GM21529 (cell line): ENCODE measurements around the gene NSUN6.

Experiments used
- ATAC-seq: cut with Tn5 transposase; IDR thresholded peaks from one replicate; pipeline ENCODE4 v1.9.1; 2021; ENCODE audit not compliant: unreplicated experiment

NSUN6 gene, protein sequence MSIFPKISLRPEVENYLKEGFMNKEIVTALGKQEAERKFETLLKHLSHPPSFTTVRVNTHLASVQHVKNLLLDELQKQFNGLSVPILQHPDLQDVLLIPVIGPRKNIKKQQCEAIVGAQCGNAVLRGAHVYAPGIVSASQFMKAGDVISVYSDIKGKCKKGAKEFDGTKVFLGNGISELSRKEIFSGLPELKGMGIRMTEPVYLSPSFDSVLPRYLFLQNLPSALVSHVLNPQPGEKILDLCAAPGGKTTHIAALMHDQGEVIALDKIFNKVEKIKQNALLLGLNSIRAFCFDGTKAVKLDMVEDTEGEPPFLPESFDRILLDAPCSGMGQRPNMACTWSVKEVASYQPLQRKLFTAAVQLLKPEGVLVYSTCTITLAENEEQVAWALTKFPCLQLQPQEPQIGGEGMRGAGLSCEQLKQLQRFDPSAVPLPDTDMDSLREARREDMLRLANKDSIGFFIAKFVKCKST

DNA sequence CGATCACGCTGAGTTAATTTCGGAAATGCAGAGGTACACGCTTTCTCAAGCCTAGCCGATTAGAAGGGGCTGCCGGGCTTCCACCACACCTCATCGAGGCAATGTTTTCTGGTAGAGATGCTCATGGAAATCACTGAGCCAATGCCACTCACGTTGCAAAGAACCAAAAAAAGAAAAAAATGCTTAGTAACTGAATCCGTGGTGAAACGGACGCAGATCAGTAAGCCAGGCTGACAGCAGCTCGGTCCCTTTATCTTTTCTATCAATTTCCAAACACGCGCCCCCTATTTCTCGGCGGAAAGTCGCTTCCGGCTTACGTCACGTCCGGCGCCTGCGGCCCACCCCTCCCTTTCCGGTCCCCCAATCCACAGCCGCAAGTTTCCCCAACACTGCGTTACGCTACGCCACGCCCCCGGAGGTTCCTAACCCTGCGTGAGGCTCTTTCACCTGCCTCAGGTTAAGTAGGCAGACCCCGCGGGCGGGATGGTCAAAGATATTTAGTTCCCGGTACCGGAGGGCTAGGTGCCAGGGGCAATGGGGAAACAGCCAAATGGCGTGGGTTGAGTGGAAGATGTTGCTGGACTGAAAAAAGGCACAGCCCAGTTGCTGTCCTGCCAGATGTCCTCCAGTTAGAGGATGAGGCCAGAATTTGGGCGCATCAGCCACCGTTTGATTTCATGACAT, at the start of gene NSUN6:
Gene NSUN6 (minus strand): TSS at position 264 of the 684 bp plus-strand sequence. CDS start 384 bp downstream, outside the sequence.
- ATAC-seq: peak; percentile 97

GRCh38 chr10:18699849-18700840, 48.8 kb upstream of the NSUN6 start:
- ATAC-seq: no peak

- no peak for ATAC-seq
These were observed 39.2 kb upstream of the NSUN6 start for GRCh38 chr10:18690541-18690940.

DNA sequence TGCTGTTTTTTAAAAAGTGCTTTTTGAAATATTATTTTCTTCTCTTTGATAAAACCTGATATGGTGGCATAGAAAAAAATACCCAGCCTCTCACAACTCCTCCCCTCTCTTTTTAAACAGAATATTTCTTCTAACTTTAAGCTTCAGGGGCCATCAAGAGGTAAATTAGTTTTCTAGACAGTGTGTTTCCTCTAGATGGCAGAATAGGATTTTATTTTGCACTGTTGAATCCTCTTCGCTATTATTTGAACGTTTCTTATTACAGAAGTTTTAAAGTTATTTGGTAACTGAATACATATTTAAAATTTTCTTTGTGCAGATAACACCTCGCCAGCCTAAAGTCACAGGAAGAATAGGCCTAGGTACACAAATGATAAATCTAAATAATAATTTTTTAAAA, 38.1 kb upstream of the NSUN6 start:
- ATAC-seq: no peak

- ATAC-seq: no peak
These were observed 36.3 kb upstream of the NSUN6 start for GRCh38 chr10:18687706-18688105.

GRCh38 chr10:18687195-18687594, 35.8 kb upstream of the NSUN6 start:
- no peak for ATAC-seq

GRCh38 chr10:18685555-18685954, 34.2 kb upstream of the NSUN6 start:
- no peak for ATAC-seq

DNA sequence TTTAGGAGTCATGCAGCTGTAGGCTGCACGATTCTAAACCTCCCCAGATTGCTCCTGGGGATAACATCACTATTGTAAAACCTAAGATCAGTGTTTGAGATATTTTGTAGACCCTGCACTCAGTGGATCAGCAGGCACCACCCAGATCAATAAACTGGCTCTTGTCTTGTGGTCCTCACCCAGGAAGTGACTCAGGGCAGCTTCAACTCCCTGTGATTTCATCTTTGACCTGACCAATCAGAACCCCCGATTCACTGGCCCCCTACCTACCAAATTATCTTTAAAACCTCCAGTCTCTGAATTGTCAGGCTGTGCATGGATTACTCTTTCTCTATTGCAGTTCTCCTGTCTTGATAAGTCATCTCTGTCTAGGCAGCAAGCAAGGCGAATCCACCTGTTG, 33.6 kb upstream of the NSUN6 start:
- ATAC-seq: no peak

GRCh38 chr10:18684416-18684815, 33.0 kb upstream of the NSUN6 start:
- no peak for ATAC-seq

DNA sequence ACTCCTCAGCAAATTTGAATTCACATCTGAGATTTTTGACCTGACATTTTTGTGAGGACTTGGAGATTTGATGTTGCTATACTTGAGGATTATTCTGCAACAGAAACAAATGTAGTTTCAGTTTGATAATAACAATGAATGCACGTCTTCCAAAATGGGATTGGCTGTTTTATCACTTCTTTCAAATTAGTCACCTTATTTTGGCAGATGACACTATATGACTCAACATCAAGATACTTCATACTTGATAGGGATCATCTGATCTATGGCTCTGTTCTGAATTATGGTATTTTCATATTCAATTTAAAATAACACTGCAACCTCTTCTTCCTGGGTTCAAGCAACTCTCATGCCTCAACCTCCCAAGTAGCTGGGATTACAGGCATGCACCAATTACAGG, 32.0 kb upstream of the NSUN6 start:
- no peak for ATAC-seq

GRCh38 chr10:18681971-18682411, 30.6 kb upstream of the NSUN6 start:
- no peak for ATAC-seq

GRCh38 chr10:18681366-18681765, 30.0 kb upstream of the NSUN6 start:
- no peak for ATAC-seq

GRCh38 chr10:18680754-18681153, 29.4 kb upstream of the NSUN6 start:
- no peak for ATAC-seq

DNA sequence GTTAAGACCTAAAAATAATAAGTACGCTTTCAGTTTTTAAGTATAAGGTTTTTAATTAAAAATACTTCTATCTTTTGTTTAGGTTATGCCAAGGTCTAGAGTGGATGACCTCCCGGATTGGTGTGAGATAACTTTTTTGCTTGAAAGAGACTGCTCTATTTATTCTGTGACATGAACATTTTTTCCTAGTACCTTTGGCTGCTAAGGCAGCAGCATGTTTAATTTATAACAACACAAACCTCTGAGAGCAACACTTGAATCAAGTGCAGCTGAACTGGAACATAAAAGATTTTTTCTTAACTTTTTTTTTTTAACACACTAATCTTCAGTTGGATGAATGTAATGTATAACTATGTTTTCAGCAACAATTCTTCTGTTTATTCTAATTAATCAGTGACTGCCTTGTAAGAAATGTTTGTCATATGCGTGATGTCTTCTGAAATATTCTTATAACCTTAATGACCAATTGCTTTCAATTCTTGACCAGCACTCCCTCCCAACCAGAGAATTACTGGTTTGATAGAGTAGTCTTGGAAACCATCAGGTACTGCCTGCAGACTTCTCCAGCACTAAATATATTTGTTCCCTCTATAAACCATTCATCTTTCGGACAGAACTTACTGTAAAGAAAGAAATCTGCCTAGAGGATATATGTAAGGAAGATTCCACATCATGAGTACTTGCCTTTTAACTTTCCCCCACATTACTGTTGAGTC, 23.9 kb upstream of the NSUN6 start:
- no peak for ATAC-seq

- ATAC-seq: no peak
These were observed 16.6 kb upstream of the NSUN6 start for GRCh38 chr10:18668026-18668425.

GRCh38 chr10:18666810-18667209, 15.4 kb upstream of the NSUN6 start:
- no peak for ATAC-seq

- no peak for ATAC-seq
These were observed 14.6 kb upstream of the NSUN6 start for GRCh38 chr10:18665815-18666558.

- ATAC-seq: no peak
These were observed 13.6 kb upstream of the NSUN6 start for GRCh38 chr10:18664841-18665478.

DNA sequence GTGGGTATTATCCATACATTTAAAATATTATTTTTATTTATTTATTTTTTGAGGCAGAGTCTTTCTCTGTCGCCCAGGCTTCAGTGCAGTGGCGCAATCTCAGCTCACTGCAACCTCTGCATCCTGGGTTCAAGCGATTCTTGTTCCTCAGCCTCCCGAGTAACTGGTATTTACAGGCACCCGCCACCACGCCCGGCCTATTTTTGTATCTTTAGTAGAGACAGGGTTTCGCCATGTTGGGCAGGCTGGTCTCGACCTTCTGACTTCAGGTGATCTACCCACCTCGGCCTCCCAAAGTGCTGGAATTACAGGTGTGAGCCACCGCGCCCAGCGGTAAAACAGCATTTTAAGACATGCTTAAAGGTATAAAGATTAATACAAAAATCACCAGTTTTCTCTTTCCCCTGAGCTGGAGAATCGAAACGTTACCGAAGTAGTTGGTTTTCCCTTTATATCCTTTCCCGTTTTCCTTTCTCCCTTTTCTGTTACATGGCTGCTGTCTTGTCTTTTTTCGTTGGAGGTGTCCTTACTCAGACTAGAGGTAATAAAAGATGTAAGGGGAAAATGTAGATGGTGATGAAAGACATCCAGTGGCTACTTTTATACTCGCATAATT, 9.5 kb upstream of the NSUN6 start:
- no peak for ATAC-seq
